Prostate gland (tissue), 2 donors: ENCODE measurements around the gene DUSP22.

ENCODE experiments used
- POLR2A ChIP-seq: fragments of 450-650 bp; IDR thresholded peaks from one replicate; pipeline ENCODE4 v1.6.1; 2016; ENCODE audit warnings: antibody characterized with exemption, mild to moderate bottlenecking
- TF ChIP-seq, protein P1 (sequence below), 4 experiments: fragments of 200-600 bp in 2 of 4; fragments of 450-650 bp in 2 of 4; sonication (generic) in 2 of 4; IDR thresholded peaks; 1 replicate in 3 of 4; 2 replicates in 1 of 4; pipeline ENCODE4 v1.5.1; 2016 to 2019; ENCODE audit warnings: antibody characterized with exemption in 4 of 4, mild to moderate bottlenecking in 2 of 4, moderate library complexity in 2 of 4

DNA sequence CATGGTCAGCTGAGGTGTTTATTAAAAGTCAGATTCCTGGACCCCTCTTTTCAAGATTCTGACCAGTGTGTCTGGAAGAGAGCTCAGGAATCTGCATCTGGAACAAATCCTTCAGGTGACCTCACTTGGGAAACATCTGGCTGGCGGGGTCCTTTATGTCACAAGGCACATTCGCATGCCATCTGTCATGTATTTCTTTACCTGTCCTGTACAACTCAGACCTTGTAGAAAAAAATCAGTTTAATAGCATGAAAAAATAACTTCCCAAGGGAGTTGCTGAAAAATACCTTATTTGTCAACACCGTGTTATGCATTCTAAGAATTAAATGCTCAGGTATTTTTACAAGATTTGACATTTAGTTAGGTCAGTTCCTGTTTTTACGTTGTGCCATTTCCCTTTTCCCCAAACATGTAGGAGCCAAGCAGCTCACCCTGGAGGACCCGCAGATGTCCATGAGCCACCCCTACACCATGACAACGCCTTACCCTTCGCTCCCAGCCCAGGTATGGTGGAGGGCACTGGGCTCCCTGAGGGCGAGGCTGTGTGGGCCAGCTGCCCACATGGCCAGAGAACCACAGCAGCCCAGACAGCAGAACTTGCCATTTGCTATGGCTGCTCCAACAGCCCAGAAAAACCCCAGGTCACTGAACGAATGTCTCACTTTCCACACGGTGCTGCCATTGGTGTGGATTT lies 103.3 kb downstream of the DUSP22 start:
- no peak for TF ChIP-seq POLR2A
- TF ChIP-seq, protein P1, sequence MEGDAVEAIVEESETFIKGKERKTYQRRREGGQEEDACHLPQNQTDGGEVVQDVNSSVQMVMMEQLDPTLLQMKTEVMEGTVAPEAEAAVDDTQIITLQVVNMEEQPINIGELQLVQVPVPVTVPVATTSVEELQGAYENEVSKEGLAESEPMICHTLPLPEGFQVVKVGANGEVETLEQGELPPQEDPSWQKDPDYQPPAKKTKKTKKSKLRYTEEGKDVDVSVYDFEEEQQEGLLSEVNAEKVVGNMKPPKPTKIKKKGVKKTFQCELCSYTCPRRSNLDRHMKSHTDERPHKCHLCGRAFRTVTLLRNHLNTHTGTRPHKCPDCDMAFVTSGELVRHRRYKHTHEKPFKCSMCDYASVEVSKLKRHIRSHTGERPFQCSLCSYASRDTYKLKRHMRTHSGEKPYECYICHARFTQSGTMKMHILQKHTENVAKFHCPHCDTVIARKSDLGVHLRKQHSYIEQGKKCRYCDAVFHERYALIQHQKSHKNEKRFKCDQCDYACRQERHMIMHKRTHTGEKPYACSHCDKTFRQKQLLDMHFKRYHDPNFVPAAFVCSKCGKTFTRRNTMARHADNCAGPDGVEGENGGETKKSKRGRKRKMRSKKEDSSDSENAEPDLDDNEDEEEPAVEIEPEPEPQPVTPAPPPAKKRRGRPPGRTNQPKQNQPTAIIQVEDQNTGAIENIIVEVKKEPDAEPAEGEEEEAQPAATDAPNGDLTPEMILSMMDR (IDR thresholded peaks at IDR 0.05): no peak
